ENCODE results near the gene CA12. TPM values are rescaled to one million over a fixed set of nuclear protein-coding genes. Genes with fewer than 3 reads are reported as not detected.

CA12 gene
- total and polyA plus RNA-seq, 10 of the 15 experiments (the other 5 are each of a cell fraction or from before 2014, with no cell fraction given) = 0.03 to 0.10 TPM; not detected in 8

GRCh38 chr15:63284335-63284734, 97.3 kb downstream of the CA12 start:
- ChIA-PET CTCF (interaction anchor here (1.0 to 1.4 kb wide), 3 partner anchors 120 to 153 kb away, joined by 3 to 4 read pairs (median 3); no protein-coding TSS in a partner anchor), SMC1A (ENCODE audit: uncharacterized antibody, unreplicated experiment) (interaction anchor here (1.5 kb wide), 1 partner anchor 93 kb away, joined by 3 read pairs; no protein-coding TSS in a partner anchor), RAD21 (ENCODE audit: unreplicated experiment) (interaction anchor here (1.1 to 1.2 kb wide), 2 partner anchors 117 to 120 kb away, joined by 4 read pairs; no protein-coding TSS in a partner anchor), POLR2A (interaction anchor here (0.6 to 1.6 kb wide), 3 partner anchors 9 to 869 kb away, joined by 3 to 4 read pairs (median 3); no protein-coding TSS in a partner anchor)
- no peaks in the 10 kb centered on the region for H4K20me1 ChIP-seq (ENCODE audit: control insufficient read depth, insufficient read depth)
- no TSS peak for BruUV-seq (replicated peaks)
- WGBS (ENCODE audit: insufficient coverage, insufficient replicate concordance, low lambda C conversion rate, missing lambda C conversion rate) = 97% methylated on average over 6 of the region's 6 CpGs
- TF ChIP-seq NFYB (IDR thresholded peaks at IDR 0.05; ENCODE audit: insufficient read depth, low read depth, low read length) = no peak
- no peak for TF ChIP-seq E4F1 (IDR thresholded peaks at IDR 0.05; ENCODE audit: borderline replicate concordance, partially characterized antibody)
- no peak for TF ChIP-seq TARDBP (IDR thresholded peaks at IDR 0.05; ENCODE audit: borderline replicate concordance)
- no peak for TF ChIP-seq USF1 (IDR thresholded peaks at IDR 0.05; ENCODE audit: borderline replicate concordance, extremely low read length, insufficient read depth, low read depth, low read length)
- no peak for TF ChIP-seq SPI1 (IDR thresholded peaks at IDR 0.05; ENCODE audit: borderline replicate concordance, insufficient read depth, low read depth, low read length)
- no peak for TF ChIP-seq YY1 (IDR thresholded peaks at IDR 0.05; ENCODE audit: low read depth, low read length)
- TF ChIP-seq FOXM1 (IDR thresholded peaks at IDR 0.05; ENCODE audit: low read depth, low read length) = no peak
- TF ChIP-seq CREB1 (IDR thresholded peaks at IDR 0.05; ENCODE audit: low read depth) = no peak
- no peak for TF ChIP-seq IKZF2 (IDR thresholded peaks at IDR 0.05)
- TF ChIP-seq POU2F2 (IDR thresholded peaks at IDR 0.05; ENCODE audit: borderline replicate concordance, low read depth, low read length) = no peak
- TF ChIP-seq KAT2A (conservative IDR thresholded peaks at IDR 0.05; ENCODE audit: control insufficient read depth, low read depth, low read length) = no peak
- no peak for TF ChIP-seq SMARCA5 (IDR thresholded peaks at IDR 0.05)
- no peak for TF ChIP-seq SMAD1 (IDR thresholded peaks at IDR 0.05; ENCODE audit: low read depth, partially characterized antibody)
- TF ChIP-seq NBN (IDR thresholded peaks at IDR 0.05) = no peak
- TF ChIP-seq ZBED1 (IDR thresholded peaks at IDR 0.05; ENCODE audit: borderline replicate concordance) = no peak
- TF ChIP-seq, protein P1, sequence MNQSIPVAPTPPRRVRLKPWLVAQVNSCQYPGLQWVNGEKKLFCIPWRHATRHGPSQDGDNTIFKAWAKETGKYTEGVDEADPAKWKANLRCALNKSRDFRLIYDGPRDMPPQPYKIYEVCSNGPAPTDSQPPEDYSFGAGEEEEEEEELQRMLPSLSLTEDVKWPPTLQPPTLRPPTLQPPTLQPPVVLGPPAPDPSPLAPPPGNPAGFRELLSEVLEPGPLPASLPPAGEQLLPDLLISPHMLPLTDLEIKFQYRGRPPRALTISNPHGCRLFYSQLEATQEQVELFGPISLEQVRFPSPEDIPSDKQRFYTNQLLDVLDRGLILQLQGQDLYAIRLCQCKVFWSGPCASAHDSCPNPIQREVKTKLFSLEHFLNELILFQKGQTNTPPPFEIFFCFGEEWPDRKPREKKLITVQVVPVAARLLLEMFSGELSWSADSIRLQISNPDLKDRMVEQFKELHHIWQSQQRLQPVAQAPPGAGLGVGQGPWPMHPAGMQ (IDR thresholded peaks at IDR 0.05; ENCODE audit: borderline replicate concordance) = no peak
- TF ChIP-seq NFXL1 (IDR thresholded peaks at IDR 0.05; ENCODE audit: borderline replicate concordance) = no peak
- no peak for TF ChIP-seq HDGF (IDR thresholded peaks at IDR 0.05)
- no peak for TF ChIP-seq HCFC1 (IDR thresholded peaks at IDR 0.05; ENCODE audit: low read length)
- H3K79me2 ChIP-seq (ENCODE audit: control insufficient read depth, insufficient read depth, low read length) = no peaks in the 10 kb centered on the region
- no peaks in the 10 kb centered on the region for H3K27me3 ChIP-seq (replicated peaks in 1 of 2; ENCODE audit: control insufficient read depth in 2 of 2, insufficient read depth in 2 of 2, low read length in 1 of 2)
- ATAC-seq = no peak
- H3K4me2 ChIP-seq (ENCODE audit: control insufficient read depth, insufficient read depth) = no peak overlapping the region
- H3K9me3 ChIP-seq (replicated peaks; ENCODE audit: control insufficient read depth, insufficient read depth, low read length) = no peaks in the 10 kb centered on the region
- in situ Hi-C loops (cut with MboI) = loop anchor here (25.0 kb wide), 1 partner anchor 303 kb away; the partner anchor contains the start of gene FBXL22
- FAIRE-seq = no peak
- no peak overlapping the region for H3K4me3 ChIP-seq
- no peaks in the 10 kb centered on the region for H3K36me3 ChIP-seq (ENCODE audit: control insufficient read depth in 2 of 2, insufficient read depth in 2 of 2, low read length in 1 of 2)
- H3K9ac ChIP-seq (ENCODE audit: control insufficient read depth, insufficient read depth, low read length) = no peak overlapping the region
- H3K4me1 ChIP-seq (ENCODE audit: control insufficient read depth, insufficient read depth, low read length) = no peaks in the 10 kb centered on the region
- no peak for DNase-seq (ENCODE audit: low read depth, low spot score)
- no peak overlapping the region for H3K27ac ChIP-seq (ENCODE audit: control insufficient read depth, insufficient read depth)
- intact Hi-C loops (cut with micrococcal nuclease; ENCODE audit: unreplicated experiment) = no loop called here
- no peak overlapping the region for H2AFZ ChIP-seq (ENCODE audit: control insufficient read depth, low read depth, low read length)
